GM12878 (cell line): ENCODE data around the gene COL7A1. TPM values are rescaled to one million over a fixed set of nuclear protein-coding genes. Genes with fewer than 3 reads are reported as not detected.

Experiments used
- ATAC-seq: fragments of 200-7000 bp; cut with Tn5 transposase; 3 replicates; pipeline ENCODE4 v1.9.1; 2020; ENCODE audit warnings: mild to moderate bottlenecking, moderate library complexity
- BruUV-seq: library from RNA; stranded (reverse); fragments of 400-500 nt; replicated peaks from 2 replicates; lab custom pipeline; 2021; lab: Mats Ljungman, UMichigan
- CTCF ChIA-PET: fragments of 300-600 bp; sonication (Branson Sonifier 250); formaldehyde crosslinking; extraction: SDS; loops from one replicate; lab custom pipeline; 2021; ENCODE audit warnings: inconsistent platforms; lab: Yijun Ruan, JAX
- POLR2A ChIA-PET: fragments of 350-600 bp; formaldehyde crosslinking; extraction: SDS; loops from one replicate; lab custom pipeline; 2021; ENCODE audit warnings: inconsistent platforms; lab: Charles Lee
- RAD21 ChIA-PET: fragments of 300-600 bp; sonication (Branson Sonifier 250); formaldehyde crosslinking; loops from one replicate; lab custom pipeline; 2023; ENCODE audit warnings: antibody characterized with exemption; ENCODE audit not compliant: unreplicated experiment; lab: Charles Lee
- SMC1A ChIA-PET: fragments of 300-600 bp; sonication (Branson Sonifier 250); formaldehyde crosslinking; loops from one replicate; lab custom pipeline; 2023; ENCODE audit not compliant: unreplicated experiment, uncharacterized antibody; lab: Charles Lee
- DNase-seq: peaks from one replicate; pipeline ENCODE4 v3.0.0-alpha.2; 2011; ENCODE audit warnings: low read depth, low spot score
- FAIRE-seq: peaks from 3 replicates; lab custom pipeline; 2011; peaks lifted over from hg19 to GRCh38; lab: Jason Lieb, UNC
- H2AFZ ChIP-seq: 2 replicates; pipeline ENCODE4 v1.6.0; 2011; ENCODE audit warnings: low read depth, low read length, control low read depth; ENCODE audit not compliant: control insufficient read depth
- H3K27ac ChIP-seq: 2 replicates; pipeline ENCODE4 v1.5.1; 2011; ENCODE audit warnings: control low read depth; ENCODE audit not compliant: control insufficient read depth, insufficient read depth
- H3K27me3 ChIP-seq, 2 experiments: replicated peaks in 1 of 2; 2 replicates each; pipeline versions ENCODE4 v1.6.0 to v1.6.1; 2011; ENCODE audit warnings: low read length in 1 of 2; ENCODE audit not compliant: control insufficient read depth in 2 of 2, insufficient read depth in 2 of 2
- H3K36me3 ChIP-seq, 2 experiments: 2 replicates each; pipeline ENCODE4 v1.5.1; 2011; ENCODE audit warnings: low read length in 1 of 2; ENCODE audit not compliant: control insufficient read depth in 2 of 2, insufficient read depth in 2 of 2
- H3K4me1 ChIP-seq: 2 replicates; pipeline ENCODE4 v1.6.1; 2011; ENCODE audit warnings: mild to moderate bottlenecking, low read length, moderate library complexity, mixed read lengths; ENCODE audit not compliant: control insufficient read depth, insufficient read depth
- H3K4me2 ChIP-seq: 2 replicates; pipeline ENCODE4 v1.6.0; 2011; ENCODE audit warnings: control low read depth; ENCODE audit not compliant: control insufficient read depth, insufficient read depth
- H3K4me3 ChIP-seq: fragments of 200-600 bp; sonication (generic); 2 replicates; pipeline ENCODE4 v1.5.1; 2016
- H3K79me2 ChIP-seq: 2 replicates; pipeline ENCODE4 v1.6.0; 2011; ENCODE audit warnings: low read length; ENCODE audit not compliant: control insufficient read depth, insufficient read depth
- H3K9ac ChIP-seq: 2 replicates; pipeline ENCODE4 v1.8.0; 2011; ENCODE audit warnings: low read length, control low read depth, mixed read lengths; ENCODE audit not compliant: control insufficient read depth, insufficient read depth
- H3K9me3 ChIP-seq: replicated peaks from 3 replicates; pipeline ENCODE4 v1.5.1; 2011; ENCODE audit warnings: mild to moderate bottlenecking, low read length; ENCODE audit not compliant: control insufficient read depth, insufficient read depth
- H4K20me1 ChIP-seq: 2 replicates; pipeline ENCODE4 v1.6.0; 2011; ENCODE audit not compliant: control insufficient read depth, insufficient read depth
- ASH2L ChIP-seq: fragments of 300-600, 200-600 bp; sonication (generic); IDR thresholded peaks from 2 replicates; pipeline ENCODE4 v1.6.1; 2017; ENCODE audit warnings: low read depth, mild to moderate bottlenecking, borderline replicate concordance
- BACH1 ChIP-seq: fragments of 450-650 bp; IDR thresholded peaks from 2 replicates; pipeline ENCODE4 v1.6.1; 2017; ENCODE audit warnings: mild to moderate bottlenecking, borderline replicate concordance
- BCL11A ChIP-seq: IDR thresholded peaks from 2 replicates; pipeline ENCODE4 v1.6.1; 2011; ENCODE audit warnings: low read depth, low read length
- BCLAF1 ChIP-seq: fragments of 450-650 bp; IDR thresholded peaks from 2 replicates; pipeline ENCODE4 v1.6.1; 2017; ENCODE audit warnings: antibody characterized with exemption, mild to moderate bottlenecking, moderate library complexity
- EP300 ChIP-seq, 2 experiments: fragments of 150-350 bp in 1 of 2; IDR thresholded peaks; 2 replicates each; pipeline ENCODE4 v1.6.1; 2011 to 2012; ENCODE audit warnings: low read depth in 2 of 2, low read length in 2 of 2, borderline replicate concordance in 1 of 2, improper control_type of control experiment in 1 of 2, inconsistent platforms in 1 of 2; ENCODE audit not compliant: control insufficient read depth in 1 of 2
- MAX ChIP-seq: IDR thresholded peaks from 2 replicates; pipeline ENCODE4 v1.6.1; 2012; ENCODE audit warnings: low read depth, low read length, improper control_type of control experiment
- PML ChIP-seq: IDR thresholded peaks from 2 replicates; pipeline ENCODE4 v1.6.1; 2012; ENCODE audit warnings: low read length, inconsistent platforms
- SIX5 ChIP-seq: IDR thresholded peaks from 2 replicates; pipeline ENCODE4 v1.6.1; 2011; ENCODE audit warnings: mild to moderate bottlenecking, low read depth, low read length, moderate library complexity; ENCODE audit not compliant: severe bottlenecking
- WRNIP1 ChIP-seq: IDR thresholded peaks from 2 replicates; pipeline ENCODE4 v1.6.1; 2011; ENCODE audit warnings: low read depth, low read length, improper control_type of control experiment, borderline replicate concordance
- WGBS: methylation state at CpG from one replicate; pipeline ENCODE4 v1.1.6; 2016; ENCODE audit warnings: low lambda C conversion rate; ENCODE audit not compliant: insufficient replicate concordance, insufficient coverage; ENCODE audit errors: missing lambda C conversion rate; 5-methylcytosine and 5-hydroxymethylcytosine counted together
- in situ Hi-C: fragments of 300-500 bp; cut with MboI; formaldehyde crosslinking; loops from 9 replicates; pipeline ENCODE4 v1.14.3; 2018; ENCODE audit warnings: mixed read lengths
- intact Hi-C: fragments of 100-400 bp; cut with micrococcal nuclease; formaldehyde crosslinking; loops from one replicate; pipeline ENCODE4 v1.14.2; 2022; ENCODE audit not compliant: unreplicated experiment
- polyA plus RNA-seq, 11 experiments: library from polyadenylated mRNA; depleted of rRNA in 4 of 11; unstranded in 6 of 11; stranded (reverse) in 5 of 11; fragments of >200 nt; fragmentation: Nextera tagmentation in 4 of 11; fragmentation: Illumina TruSeq in 1 of 11; extraction: Ambion mirVana in 4 of 11; extraction: Trizol in 1 of 11; gene quantifications; 1 replicate in 1 of 11; 2 replicates in 10 of 11; pipeline versions ENCODE4 v1.2.1 to v1.2.3, GENCODE V29; 2011 to 2016; ENCODE audit warnings: inconsistent platforms in 2 of 11, missing spikeins in 2 of 11, low read depth in 1 of 11
- total RNA-seq, 4 experiments: library from RNA; depleted of rRNA in 3 of 4; stranded (reverse); fragments of >200 nt in 3 of 4; fragmentation: Illumina TruSeq in 1 of 4; extraction: Trizol in 1 of 4; gene quantifications; 2 replicates each; pipeline versions ENCODE4 v1.2.1 to v1.2.3, GENCODE V29; 2013 to 2021
- TF ChIP-seq, protein P1 (sequence below): fragments of 450-650 bp; formaldehyde crosslinking; IDR thresholded peaks from 2 replicates; pipeline ENCODE4 v1.4.0; 2020; ENCODE audit warnings: mild to moderate bottlenecking, moderate library complexity
- TF ChIP-seq, protein P2 (sequence below): fragments of 450-650 bp; IDR thresholded peaks from 2 replicates; pipeline ENCODE4 v1.6.1; 2017; ENCODE audit warnings: borderline replicate concordance

COL7A1 gene
- total and polyA plus RNA-seq, 10 of the 15 experiments (the other 5 are each of a cell fraction or from before 2014, with no cell fraction given) = 0.01 to 1.9 (median 0.29) TPM; not detected in 1

- no TSS peak for BruUV-seq
- H3K9me3 ChIP-seq = no peaks in the 10 kb centered on the region
- in situ Hi-C loops = no loop called here
- H3K4me3 ChIP-seq = no peak overlapping the region
- no peaks in the 10 kb centered on the region for H3K27me3 ChIP-seq
- ATAC-seq (no peak), FAIRE-seq (no peak), DNase-seq (no peak)
- SMC1A ChIA-PET = no interaction called here
- peaks cover 3% of the 10 kb centered on the region for H3K79me2 ChIP-seq
- no peak overlapping the region for H3K9ac ChIP-seq
- H3K27ac ChIP-seq = no peak overlapping the region
- H3K4me2 ChIP-seq = no peak overlapping the region
- H4K20me1 ChIP-seq = no peaks in the 10 kb centered on the region
- POLR2A ChIA-PET = no interaction called here
- peaks cover 7% of the 10 kb centered on the region; the same call in 1 of the 2 replicates for H3K4me1 ChIP-seq
- no peak overlapping the region for H2AFZ ChIP-seq
- 91% methylated on average over 8 of the region's 8 CpGs for WGBS
- RAD21 ChIA-PET = no interaction called here
- peaks cover 0 to 8% of the 10 kb centered on the region in 2 experiments; a peak in 3 of 4 replicates for H3K36me3 ChIP-seq
- intact Hi-C loops = no loop called here
- CTCF ChIA-PET = interaction anchor here (1.5 kb wide), 1 partner anchor 195 kb away, joined by 4 read pairs; no protein-coding TSS in a partner anchor
- TF ChIP-seq BCLAF1 = no peak
- TF ChIP-seq BCL11A = no peak
- TF ChIP-seq BACH1 = no peak
- TF ChIP-seq MAX = no peak
- no peak for TF ChIP-seq PML
- TF ChIP-seq, protein P1, sequence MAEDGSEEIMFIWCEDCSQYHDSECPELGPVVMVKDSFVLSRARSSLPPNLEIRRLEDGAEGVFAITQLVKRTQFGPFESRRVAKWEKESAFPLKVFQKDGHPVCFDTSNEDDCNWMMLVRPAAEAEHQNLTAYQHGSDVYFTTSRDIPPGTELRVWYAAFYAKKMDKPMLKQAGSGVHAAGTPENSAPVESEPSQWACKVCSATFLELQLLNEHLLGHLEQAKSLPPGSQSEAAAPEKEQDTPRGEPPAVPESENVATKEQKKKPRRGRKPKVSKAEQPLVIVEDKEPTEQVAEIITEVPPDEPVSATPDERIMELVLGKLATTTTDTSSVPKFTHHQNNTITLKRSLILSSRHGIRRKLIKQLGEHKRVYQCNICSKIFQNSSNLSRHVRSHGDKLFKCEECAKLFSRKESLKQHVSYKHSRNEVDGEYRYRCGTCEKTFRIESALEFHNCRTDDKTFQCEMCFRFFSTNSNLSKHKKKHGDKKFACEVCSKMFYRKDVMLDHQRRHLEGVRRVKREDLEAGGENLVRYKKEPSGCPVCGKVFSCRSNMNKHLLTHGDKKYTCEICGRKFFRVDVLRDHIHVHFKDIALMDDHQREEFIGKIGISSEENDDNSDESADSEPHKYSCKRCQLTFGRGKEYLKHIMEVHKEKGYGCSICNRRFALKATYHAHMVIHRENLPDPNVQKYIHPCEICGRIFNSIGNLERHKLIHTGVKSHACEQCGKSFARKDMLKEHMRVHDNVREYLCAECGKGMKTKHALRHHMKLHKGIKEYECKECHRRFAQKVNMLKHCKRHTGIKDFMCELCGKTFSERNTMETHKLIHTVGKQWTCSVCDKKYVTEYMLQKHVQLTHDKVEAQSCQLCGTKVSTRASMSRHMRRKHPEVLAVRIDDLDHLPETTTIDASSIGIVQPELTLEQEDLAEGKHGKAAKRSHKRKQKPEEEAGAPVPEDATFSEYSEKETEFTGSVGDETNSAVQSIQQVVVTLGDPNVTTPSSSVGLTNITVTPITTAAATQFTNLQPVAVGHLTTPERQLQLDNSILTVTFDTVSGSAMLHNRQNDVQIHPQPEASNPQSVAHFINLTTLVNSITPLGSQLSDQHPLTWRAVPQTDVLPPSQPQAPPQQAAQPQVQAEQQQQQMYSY = no peak
- TF ChIP-seq WRNIP1 = no peak
- TF ChIP-seq, protein P2, sequence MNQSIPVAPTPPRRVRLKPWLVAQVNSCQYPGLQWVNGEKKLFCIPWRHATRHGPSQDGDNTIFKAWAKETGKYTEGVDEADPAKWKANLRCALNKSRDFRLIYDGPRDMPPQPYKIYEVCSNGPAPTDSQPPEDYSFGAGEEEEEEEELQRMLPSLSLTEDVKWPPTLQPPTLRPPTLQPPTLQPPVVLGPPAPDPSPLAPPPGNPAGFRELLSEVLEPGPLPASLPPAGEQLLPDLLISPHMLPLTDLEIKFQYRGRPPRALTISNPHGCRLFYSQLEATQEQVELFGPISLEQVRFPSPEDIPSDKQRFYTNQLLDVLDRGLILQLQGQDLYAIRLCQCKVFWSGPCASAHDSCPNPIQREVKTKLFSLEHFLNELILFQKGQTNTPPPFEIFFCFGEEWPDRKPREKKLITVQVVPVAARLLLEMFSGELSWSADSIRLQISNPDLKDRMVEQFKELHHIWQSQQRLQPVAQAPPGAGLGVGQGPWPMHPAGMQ = no peak
- TF ChIP-seq ASH2L = no peak
- no peak for TF ChIP-seq EP300 (IDR thresholded peaks at IDR 0.05; ENCODE audit: borderline replicate concordance in 1 of 2, control insufficient read depth in 1 of 2, low read depth in 2 of 2, low read length in 2 of 2)
- no peak for TF ChIP-seq SIX5
Observed at GRCh38 chr3:48630407-48630806, 35.3 kb upstream of the COL7A1 start.
